Stimulated activated CD4-positive, alpha-beta T cell treated with anti-CD3 and anti-CD28 coated beads, TNF-alpha, amount 100 ng/mL, for 24 hours (primary cell): ENCODE measurements around the gene NPY5R.

Experiments
- DNase-seq, 3 experiments: peaks; one replicate each; pipeline ENCODE4 v3.0.0-alpha.2; 2020; ENCODE audit warnings: low read depth in 3 of 3

NPY5R gene

DNA sequence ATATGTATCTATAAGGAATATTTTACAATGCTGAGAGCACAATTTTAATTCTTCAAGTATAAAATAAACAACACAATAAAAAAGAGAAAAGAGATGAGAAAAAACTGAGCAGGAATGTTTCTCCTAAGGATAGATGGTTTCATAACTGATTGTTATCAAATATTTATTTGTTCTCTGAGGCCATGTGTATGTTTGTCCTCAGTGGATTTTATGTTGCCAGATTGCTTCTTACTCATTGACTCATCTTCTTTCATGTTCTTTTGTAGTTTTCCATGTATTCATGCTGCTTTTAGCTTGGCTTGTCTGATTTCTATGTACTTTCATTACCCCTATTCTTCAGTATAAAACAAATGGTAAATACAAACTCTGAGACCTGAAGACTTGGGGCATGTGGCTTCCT, 41.2 kb downstream of the NPY5R start:
- no peak for DNase-seq

DNA sequence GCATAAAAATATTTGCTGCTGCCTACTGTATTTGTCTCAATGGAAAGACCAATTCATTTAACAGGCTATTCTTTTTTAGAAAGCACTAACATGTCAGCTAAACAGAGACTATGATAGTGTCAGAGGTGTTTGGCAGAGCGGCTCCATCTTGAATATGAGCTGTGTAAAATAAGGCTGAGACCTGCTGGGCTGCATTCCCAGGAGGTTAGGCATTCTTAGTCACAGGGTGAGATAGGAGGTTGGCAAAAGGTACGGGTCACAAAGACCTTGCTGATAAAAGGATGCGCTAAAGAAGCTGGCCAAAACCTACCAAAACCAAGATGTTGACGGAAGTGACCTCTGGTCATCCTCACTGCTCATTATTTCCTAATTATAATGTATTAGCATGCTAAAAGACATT, 41.8 kb downstream of the NPY5R start:
- DNase-seq: no peak

DNA sequence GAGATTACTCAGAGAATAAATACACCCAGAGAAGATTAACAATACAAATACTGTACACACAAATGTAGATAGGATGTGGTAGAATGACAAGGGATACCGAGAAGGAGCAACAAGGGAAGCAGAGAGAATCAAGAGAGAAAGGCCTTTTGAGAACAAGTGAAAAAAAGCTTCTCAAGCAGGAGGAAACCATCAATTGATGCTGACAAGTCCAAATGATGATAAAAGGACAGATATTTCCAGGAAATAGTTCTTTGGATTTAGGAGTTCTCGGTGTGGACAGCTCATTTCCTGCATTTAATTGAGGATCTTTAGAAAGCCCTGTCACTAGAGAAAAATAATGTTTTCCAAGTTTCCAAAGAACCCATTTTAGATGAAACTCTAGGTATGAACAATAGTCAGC, 48.1 kb downstream of the NPY5R start:
- no peak for DNase-seq

DNA sequence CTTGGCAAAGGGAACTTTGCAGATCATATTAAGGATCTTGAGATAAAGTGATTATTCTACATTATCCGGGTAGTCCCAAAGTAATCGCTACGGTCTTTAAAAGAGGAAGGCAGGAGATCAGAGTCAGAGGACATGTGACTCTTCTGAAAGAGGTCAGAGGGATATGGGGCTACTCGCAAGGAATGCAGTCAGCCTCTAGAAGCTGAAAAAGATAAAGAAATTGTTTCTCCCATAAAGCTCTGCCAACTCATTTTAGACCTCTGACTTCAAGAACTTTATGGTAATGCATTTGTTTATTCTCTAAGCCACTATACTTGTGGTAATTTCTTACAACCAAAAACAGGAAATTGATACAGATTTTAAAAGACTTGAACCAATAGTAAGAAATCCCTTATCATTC, 48.6 kb downstream of the NPY5R start:
- no peak for DNase-seq

DNA sequence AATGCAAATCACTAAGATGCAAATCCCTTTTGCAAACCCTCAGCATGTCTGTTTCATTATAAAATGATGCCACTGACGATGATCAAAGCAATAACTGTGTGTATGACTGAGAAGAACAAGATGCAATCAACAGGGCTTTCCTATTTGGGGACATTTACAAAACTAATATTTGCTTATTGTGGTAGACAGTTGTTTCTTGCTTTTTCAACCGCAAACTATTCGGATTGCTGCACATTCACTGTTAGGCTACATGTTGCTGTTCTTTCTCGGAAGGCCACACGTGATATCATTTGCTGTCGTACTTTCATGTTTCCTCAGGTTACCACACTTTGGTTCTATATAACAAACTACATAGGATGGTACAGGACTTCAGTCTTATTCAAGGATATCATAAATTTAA, 49.8 kb downstream of the NPY5R start:
- DNase-seq: no peak

DNA sequence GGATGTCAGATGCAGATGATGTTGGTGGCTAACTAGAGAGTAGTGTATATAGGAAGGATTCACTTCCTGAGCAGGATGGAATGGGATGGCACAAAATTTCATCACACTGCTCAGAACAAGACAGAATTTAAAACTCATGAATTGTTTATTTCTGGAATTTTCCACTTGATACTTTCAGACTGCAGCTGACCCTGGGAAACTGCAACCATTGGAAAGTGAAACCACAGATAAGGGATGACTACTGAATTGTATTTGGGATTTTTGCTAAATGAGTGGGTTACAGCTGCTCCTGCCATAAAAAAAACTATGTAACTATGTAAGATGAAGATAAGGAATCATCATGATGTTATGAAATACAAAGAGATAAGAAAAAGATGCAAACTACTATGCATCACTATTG, 51.4 kb downstream of the NPY5R start:
- no peak for DNase-seq

DNA sequence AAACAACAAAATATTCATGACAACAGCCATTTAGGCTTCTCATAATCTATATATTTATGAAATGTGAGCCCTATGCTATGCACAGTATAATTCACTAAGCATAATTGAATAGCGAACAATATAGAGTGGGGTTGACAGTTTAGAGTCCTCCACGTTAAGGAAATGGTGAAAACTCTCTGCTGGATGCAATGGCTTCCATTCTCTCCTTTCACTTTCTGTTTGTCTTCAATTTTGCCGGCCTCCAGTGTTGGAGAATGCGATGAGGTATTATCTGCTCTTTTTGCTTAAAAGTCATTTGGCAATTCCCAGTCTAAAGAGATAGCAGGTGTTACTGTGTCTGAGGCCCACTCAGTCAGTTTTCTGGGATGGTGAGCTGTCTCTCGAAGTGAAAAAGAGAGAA, 52.1 kb downstream of the NPY5R start:
- no peak for DNase-seq

DNA sequence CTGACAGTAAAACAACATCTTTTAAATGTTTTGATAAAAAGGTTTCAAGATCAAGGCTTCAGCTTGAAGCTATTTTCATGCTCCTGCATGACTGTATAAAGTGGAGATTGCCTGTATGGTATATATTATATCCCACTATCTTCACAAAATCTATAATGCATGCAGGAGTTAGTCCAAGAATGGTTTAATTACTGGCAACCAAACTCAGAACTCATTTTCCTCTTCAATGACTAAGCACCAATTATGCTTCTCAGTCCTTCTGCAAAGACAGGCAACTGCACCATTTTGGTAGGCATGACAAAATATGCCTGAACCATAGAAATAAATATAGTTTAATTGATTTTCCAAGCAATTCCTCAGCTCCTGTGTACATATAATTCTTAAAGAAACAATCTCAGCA, 54.5 kb downstream of the NPY5R start:
- DNase-seq: no peak

DNA sequence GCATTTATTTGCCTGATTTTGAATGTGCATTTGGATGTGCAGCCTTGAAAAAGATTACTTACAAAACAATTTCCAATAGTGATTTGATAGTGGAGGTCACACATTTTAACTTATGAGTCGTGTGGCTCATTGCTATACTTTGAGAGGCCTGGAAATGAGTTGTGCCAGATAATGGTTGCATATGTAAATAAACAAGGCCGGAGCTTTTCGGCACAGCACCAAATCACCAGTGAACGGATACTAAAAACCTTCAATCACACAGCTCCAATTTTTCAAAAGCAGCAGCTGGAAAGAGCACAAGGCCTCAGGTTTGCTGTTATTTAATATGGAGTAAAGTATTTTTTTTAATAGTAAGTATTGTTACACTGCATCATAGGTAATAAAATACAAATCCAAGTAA, 57.2 kb downstream of the NPY5R start:
- DNase-seq: no peak
